HG03378 (cell line): Measurements from ENCODE around the gene OR10J4.
"Not testable (repeated sequence)": the region's sequence is repeated elsewhere in the genome, so short reads cannot be mapped to it uniquely, and the experiment has no call there.

Experiments used
- ATAC-seq: cut with Tn5 transposase; IDR thresholded peaks from one replicate; pipeline ENCODE4 v1.9.1; 2021; ENCODE audit warnings: mild to moderate bottlenecking, moderate library complexity; ENCODE audit not compliant: unreplicated experiment

The OR10J4 gene

GRCh38 chr1:159431904-159432303, at the start of gene OR10J4:
Gene OR10J4, plus strand, starts transcription at chr1:159432204.
- no peak for ATAC-seq

- ATAC-seq: no peak
These were observed 25.2 kb upstream of the OR10J4 start for GRCh38 chr1:159406821-159407220.

GRCh38 chr1:159408862-159409400, 23.1 kb upstream of the OR10J4 start:
- ATAC-seq: no peak

GRCh38 chr1:159421821-159422220, 10.2 kb upstream of the OR10J4 start:
- no peak for ATAC-seq

GRCh38 chr1:159428536-159428935, 3.5 kb upstream of the OR10J4 start:
- ATAC-seq: no peak

GRCh38 chr1:159429074-159429861, 2.7 kb upstream of the OR10J4 start:
- no peak for ATAC-seq

GRCh38 chr1:159430985-159431384, 1.0 kb upstream of the OR10J4 start:
- ATAC-seq: no peak

- no peak for ATAC-seq
These were observed 4.5 kb downstream of the OR10J4 start for GRCh38 chr1:159436469-159436868.

GRCh38 chr1:159439422-159439821, 7.4 kb downstream of the OR10J4 start, which contains the start of gene OR10J1:
Gene OR10J1, plus strand, starts transcription at chr1:159439722. Its CDS starts 70 bp downstream, at chr1:159439792.
- ATAC-seq: no peak

GRCh38 chr1:159441360-159441759, 9.4 kb downstream of the OR10J4 start:
- ATAC-seq: no peak

- ATAC-seq: no peak
These were observed 10.4 kb downstream of the OR10J4 start for GRCh38 chr1:159442428-159442827.

GRCh38 chr1:159443066-159443750, 11.2 kb downstream of the OR10J4 start:
- ATAC-seq: no peak

- ATAC-seq: no peak
These were observed 12.5 kb downstream of the OR10J4 start for GRCh38 chr1:159444511-159444910.

- ATAC-seq: no peak
These were observed 16.2 kb downstream of the OR10J4 start for GRCh38 chr1:159448181-159448580.

- ATAC-seq: not testable (repeated sequence)
These were observed 17.6 kb downstream of the OR10J4 start for GRCh38 chr1:159449605-159450004.

GRCh38 chr1:159459551-159459950, 27.5 kb downstream of the OR10J4 start:
- ATAC-seq: no peak

GRCh38 chr1:159465191-159465603, 33.2 kb downstream of the OR10J4 start:
- ATAC-seq: no peak

- ATAC-seq: no peak
These were observed 36.3 kb downstream of the OR10J4 start for GRCh38 chr1:159468321-159468720.

GRCh38 chr1:159469921-159470533, 38.0 kb downstream of the OR10J4 start:
- ATAC-seq: no peak

GRCh38 chr1:159473335-159473734, 41.3 kb downstream of the OR10J4 start:
- ATAC-seq: no peak

- ATAC-seq: no peak
These were observed 42.9 kb downstream of the OR10J4 start for GRCh38 chr1:159474926-159475325.
